ENCODE results near the gene GPC3.

Gene GPC3

GRCh38 chrX:133490955-133491354 is 494.4 kb downstream of the GPC3 start:
- no peak for DNase-seq

All from fibroblast of skin of back (primary cell).